ENCODE results near the gene KSR1.

GRCh38 chr17:27621942-27622559, 165.8 kb downstream of the KSR1 start:
- TF ChIP-seq CTCF (IDR thresholded peaks at IDR 0.05) (no peak), POLR2AphosphoS5 (IDR thresholded peaks at IDR 0.05; ENCODE audit: low read depth, low read length) (no peak)

All from Panc1 (cell line).